ENCODE measurements around the gene ZNF143.

ZNF143 gene

GRCh38 chr11:9490376-9490775 lies 29.6 kb downstream of the ZNF143 start:
- Histone ChIP-seq H3K4me3 (ENCODE audit: low read depth in 1 of 2, low read length in 1 of 2) (no peak overlapping the region), H3K36me3 (peaks cover 79% of the 10 kb centered on the region)

GRCh38 chr11:9493492-9493891 lies 32.7 kb downstream of the ZNF143 start:
- no peaks in the 10 kb centered on the region for H3K4me1 ChIP-seq (ENCODE audit: control insufficient read depth in 1 of 2, insufficient read depth in 1 of 2, low read depth in 1 of 2, low read length in 1 of 2)
- TF ChIP-seq CTCF (IDR thresholded peaks at IDR 0.05) = no peak
- no peaks in the 10 kb centered on the region for H3K9me3 ChIP-seq
- no peaks in the 10 kb centered on the region for H3K27me3 ChIP-seq
- no peak overlapping the region for H3K4me3 ChIP-seq (ENCODE audit: low read depth in 1 of 2, low read length in 1 of 2)
- H3K36me3 ChIP-seq = peaks cover 83% of the 10 kb centered on the region
- H3K27ac ChIP-seq = no peak overlapping the region

More at GRCh38 chr11:9490376-9490775, 29.6 kb downstream of the ZNF143 start:
- no peak overlapping the region for H3K27ac ChIP-seq
- TF ChIP-seq CTCF (IDR thresholded peaks at IDR 0.05) = no peak
- no peaks in the 10 kb centered on the region for H3K4me1 ChIP-seq (ENCODE audit: control insufficient read depth in 1 of 2, insufficient read depth in 1 of 2, low read depth in 1 of 2, low read length in 1 of 2)
- no peaks in the 10 kb centered on the region for H3K9me3 ChIP-seq
- H3K27me3 ChIP-seq = no peaks in the 10 kb centered on the region

- no peak overlapping the region for H3K27ac ChIP-seq
- no peaks in the 10 kb centered on the region for H3K4me1 ChIP-seq (ENCODE audit: control insufficient read depth in 1 of 2, insufficient read depth in 1 of 2, low read depth in 1 of 2, low read length in 1 of 2)
- peaks cover 87% of the 10 kb centered on the region for H3K36me3 ChIP-seq
- TF ChIP-seq CTCF (IDR thresholded peaks at IDR 0.05) = no peak
- no peaks in the 10 kb centered on the region for H3K27me3 ChIP-seq
- H3K4me3 ChIP-seq (ENCODE audit: low read depth in 1 of 2, low read length in 1 of 2) = no peak overlapping the region
- H3K9me3 ChIP-seq = no peaks in the 10 kb centered on the region
Measured at GRCh38 chr11:9494316-9494715, 33.5 kb downstream of the ZNF143 start.

GRCh38 chr11:9495803-9496514 lies 35.1 kb downstream of the ZNF143 start:
- H3K4me1 ChIP-seq (ENCODE audit: control insufficient read depth in 1 of 2, insufficient read depth in 1 of 2, low read depth in 1 of 2, low read length in 1 of 2) = no peaks in the 10 kb centered on the region
- H3K9me3 ChIP-seq = no peaks in the 10 kb centered on the region
- no peak for TF ChIP-seq CTCF (IDR thresholded peaks at IDR 0.05)
- no peak overlapping the region for H3K4me3 ChIP-seq (ENCODE audit: low read depth in 1 of 2, low read length in 1 of 2)
- no peak overlapping the region for H3K27ac ChIP-seq
- H3K27me3 ChIP-seq = no peaks in the 10 kb centered on the region
- peaks cover 96% of the 10 kb centered on the region for H3K36me3 ChIP-seq

- H3K27me3 ChIP-seq = no peaks in the 10 kb centered on the region
- H3K36me3 ChIP-seq = peaks cover 97% of the 10 kb centered on the region
- H3K27ac ChIP-seq = no peak overlapping the region
Measured at GRCh38 chr11:9498457-9499078, 37.8 kb downstream of the ZNF143 start.

More at GRCh38 chr11:9498457-9499078, 37.8 kb downstream of the ZNF143 start:
- H3K4me3 ChIP-seq (ENCODE audit: low read depth in 1 of 2, low read length in 1 of 2) = no peak overlapping the region
- no peaks in the 10 kb centered on the region for H3K9me3 ChIP-seq
- H3K4me1 ChIP-seq (ENCODE audit: control insufficient read depth in 1 of 2, insufficient read depth in 1 of 2, low read depth in 1 of 2, low read length in 1 of 2) = no peaks in the 10 kb centered on the region
- TF ChIP-seq CTCF (IDR thresholded peaks at IDR 0.05) = no peak

Measured in neutrophil (primary cell).